Stimulated activated CD4-positive, alpha-beta T cell treated with anti-CD3 and anti-CD28 coated beads, Interleukin-4, amount 100 ng/mL, for 1 hour (primary cell): Measurements from ENCODE around the gene KISS1.
"Not testable (repeated sequence)": the region's sequence is repeated elsewhere in the genome, so short reads cannot be mapped to it uniquely, and the experiment has no call there.

Experiments used
- DNase-seq: peaks from one replicate; pipeline ENCODE4 v3.0.0-alpha.2; 2020

The KISS1 gene, protein sequence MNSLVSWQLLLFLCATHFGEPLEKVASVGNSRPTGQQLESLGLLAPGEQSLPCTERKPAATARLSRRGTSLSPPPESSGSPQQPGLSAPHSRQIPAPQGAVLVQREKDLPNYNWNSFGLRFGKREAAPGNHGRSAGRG

DNA sequence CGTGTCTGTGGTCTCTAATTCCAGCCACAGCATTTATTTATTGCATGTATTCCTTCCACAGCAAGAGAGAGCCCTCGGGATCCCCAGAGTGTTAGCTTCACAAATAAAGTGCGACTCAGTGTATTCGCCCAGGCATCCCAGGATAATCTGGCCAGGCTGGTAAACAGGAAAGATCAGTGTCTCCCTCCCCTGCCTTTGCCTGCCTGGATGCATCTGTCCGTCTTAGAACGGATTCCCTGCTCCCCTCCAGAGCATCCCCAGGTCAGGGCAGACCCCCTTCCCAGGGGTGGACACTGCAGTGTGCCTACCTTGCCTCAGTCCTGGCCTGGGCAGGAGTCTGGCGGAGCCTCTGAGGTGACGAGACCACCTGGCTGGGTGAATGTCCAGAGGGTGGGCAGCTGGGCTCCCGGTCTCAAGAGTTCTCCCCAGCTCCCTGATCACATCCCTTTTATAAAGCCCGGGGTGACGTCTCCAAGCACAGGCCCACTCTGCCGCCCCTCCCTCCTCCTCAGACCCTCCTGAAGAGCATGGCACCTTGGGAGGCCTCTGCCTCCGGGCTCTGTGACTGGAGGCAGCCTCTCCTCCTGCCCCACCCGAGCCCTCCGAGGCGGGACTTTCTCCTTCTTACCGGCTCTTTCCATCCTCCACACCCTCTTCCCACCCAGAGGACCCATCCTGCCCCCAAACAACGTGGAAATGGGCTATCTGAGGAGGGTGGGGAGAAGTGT, at the start of gene KISS1:
Gene KISS1, minus strand, starts transcription at position 424 of the 728 bp plus-strand sequence. CDS start 3,615 bp downstream, outside the sequence.
- no peak for DNase-seq

GRCh38 chr1:204242920-204243319, 46.6 kb upstream of the KISS1 start:
- no peak for DNase-seq

GRCh38 chr1:204241914-204242313, 45.6 kb upstream of the KISS1 start:
- no peak for DNase-seq

- no peak for DNase-seq
Measured at GRCh38 chr1:204241050-204241449, 44.8 kb upstream of the KISS1 start.

DNA sequence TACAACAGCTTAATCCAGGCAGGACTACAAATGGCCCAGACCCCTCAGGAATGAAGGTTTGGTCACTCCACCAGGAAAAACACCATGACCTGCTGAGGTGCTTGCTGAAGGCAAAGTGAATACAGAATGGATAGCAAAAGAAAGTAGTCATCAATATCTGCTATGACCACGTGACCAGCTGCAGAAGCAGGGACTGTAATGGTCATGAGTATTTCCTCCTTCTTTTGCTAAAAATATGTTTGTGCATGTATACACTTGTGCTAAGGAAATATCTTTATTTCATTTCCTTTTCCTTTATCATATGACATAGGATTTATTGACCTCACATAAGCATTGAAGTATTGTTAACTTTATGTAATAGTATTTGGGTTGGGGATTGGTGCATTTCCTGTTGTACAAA, 43.9 kb upstream of the KISS1 start:
- DNase-seq = no peak

DNA sequence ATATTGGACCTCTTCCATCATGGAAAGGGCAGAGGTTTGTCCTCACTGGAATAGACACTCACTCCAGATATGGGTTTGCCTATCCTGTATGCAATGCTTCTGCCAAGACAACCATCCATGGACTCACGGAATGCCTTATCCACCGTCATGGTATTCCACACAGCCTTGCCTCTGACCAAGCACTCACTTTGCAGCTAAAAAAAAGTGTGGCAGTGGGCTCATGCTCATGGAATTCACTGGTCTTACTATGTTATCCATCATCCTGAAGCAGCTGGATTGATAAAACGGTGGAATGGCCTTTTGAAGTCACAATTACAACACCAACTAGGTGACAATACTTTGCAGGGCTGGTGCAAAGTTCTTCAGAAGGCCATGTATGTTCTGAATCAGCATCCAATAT, 43.1 kb upstream of the KISS1 start:
- DNase-seq = not testable (repeated sequence)

DNA sequence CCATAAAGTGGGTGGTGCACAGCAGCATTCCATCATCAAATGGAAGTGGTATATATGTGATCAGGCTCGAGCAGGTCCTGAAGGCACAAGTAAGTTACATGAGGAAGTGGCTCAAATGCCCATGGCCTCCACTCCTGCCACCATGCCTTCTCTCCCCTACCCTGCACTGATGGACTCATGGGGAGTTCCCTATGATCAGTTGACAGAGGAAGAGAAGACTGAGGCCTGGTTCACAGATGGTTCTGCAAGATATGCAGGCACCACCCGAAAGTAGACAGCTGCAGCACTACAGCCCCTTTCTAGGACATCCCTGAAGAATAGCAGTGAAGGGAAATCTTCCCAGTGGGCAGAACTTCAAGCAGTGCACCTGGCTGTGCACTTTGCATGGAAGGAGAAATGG, 42.2 kb upstream of the KISS1 start:
- DNase-seq = not testable (repeated sequence)

GRCh38 chr1:204237515-204237914, 41.2 kb upstream of the KISS1 start:
- not testable (repeated sequence) for DNase-seq

GRCh38 chr1:204232526-204232925, 36.2 kb upstream of the KISS1 start:
- no peak for DNase-seq

GRCh38 chr1:204230211-204230610, 33.9 kb upstream of the KISS1 start:
- no peak for DNase-seq

GRCh38 chr1:204228896-204229295, 32.6 kb upstream of the KISS1 start:
- no peak for DNase-seq

GRCh38 chr1:204227996-204228785, 31.9 kb upstream of the KISS1 start:
- no peak for DNase-seq

GRCh38 chr1:204227351-204227750, 31.1 kb upstream of the KISS1 start:
- no peak for DNase-seq

DNA sequence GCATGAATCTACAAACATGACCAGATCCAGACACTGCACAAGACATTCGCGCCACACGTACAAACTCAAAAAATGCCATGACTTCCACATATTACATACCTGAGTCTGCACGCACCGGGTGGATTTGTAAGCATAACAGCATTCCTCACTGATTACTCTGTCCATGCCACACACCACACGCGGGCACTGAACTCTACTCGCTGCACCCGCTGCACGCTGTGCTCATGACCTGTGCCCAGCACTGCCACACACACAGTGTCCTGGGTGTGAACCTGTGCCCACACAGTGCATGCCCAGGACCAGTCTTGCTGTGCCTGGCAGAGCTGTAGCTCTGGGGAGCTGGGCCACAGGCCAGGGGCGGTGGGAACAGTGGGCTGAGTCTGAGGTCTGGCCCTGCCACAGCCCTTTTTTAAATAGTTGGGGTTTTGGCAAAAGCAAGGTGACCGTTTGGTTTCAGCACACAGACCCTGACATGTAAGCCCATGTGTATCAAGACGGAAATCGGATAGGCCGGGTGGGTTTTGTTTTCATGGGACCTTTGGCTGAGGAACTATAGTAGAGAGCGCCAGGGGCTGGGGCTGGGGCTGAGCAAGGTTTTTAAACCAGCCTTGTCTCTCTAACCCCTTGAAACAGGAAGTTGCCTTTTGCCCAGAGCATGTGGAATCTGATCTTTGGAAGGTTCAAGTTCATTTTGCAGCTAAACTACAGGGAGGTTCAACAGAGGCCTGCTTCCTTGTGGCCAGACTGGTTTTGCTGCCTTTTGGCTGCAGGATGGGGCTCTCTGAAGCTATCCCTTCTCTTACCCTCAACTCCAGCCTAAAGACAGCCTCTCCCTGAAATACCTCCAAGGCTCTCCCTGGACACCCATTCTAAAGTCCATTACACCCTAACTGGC, 29.8 kb upstream of the KISS1 start:
- no peak for DNase-seq

- no peak for DNase-seq
Measured at GRCh38 chr1:204224655-204225054, 28.4 kb upstream of the KISS1 start.

GRCh38 chr1:204223129-204223860, 27.0 kb upstream of the KISS1 start:
- DNase-seq = no peak

DNA sequence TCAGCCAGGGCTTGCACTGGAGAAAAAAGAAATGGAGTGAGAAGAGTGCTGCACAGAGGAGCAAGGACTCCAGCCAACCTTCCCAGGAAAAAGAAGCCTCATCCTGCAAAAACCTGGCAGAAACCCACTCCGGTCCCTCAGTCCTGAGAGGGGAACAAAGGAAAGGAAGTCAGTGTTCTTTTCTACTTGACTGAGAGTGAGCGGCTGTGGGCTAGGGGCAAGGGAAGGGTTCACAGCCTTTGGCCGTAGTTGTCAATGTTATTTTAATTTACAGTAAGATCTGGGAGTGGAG, 26.4 kb upstream of the KISS1 start:
- DNase-seq = no peak

DNA sequence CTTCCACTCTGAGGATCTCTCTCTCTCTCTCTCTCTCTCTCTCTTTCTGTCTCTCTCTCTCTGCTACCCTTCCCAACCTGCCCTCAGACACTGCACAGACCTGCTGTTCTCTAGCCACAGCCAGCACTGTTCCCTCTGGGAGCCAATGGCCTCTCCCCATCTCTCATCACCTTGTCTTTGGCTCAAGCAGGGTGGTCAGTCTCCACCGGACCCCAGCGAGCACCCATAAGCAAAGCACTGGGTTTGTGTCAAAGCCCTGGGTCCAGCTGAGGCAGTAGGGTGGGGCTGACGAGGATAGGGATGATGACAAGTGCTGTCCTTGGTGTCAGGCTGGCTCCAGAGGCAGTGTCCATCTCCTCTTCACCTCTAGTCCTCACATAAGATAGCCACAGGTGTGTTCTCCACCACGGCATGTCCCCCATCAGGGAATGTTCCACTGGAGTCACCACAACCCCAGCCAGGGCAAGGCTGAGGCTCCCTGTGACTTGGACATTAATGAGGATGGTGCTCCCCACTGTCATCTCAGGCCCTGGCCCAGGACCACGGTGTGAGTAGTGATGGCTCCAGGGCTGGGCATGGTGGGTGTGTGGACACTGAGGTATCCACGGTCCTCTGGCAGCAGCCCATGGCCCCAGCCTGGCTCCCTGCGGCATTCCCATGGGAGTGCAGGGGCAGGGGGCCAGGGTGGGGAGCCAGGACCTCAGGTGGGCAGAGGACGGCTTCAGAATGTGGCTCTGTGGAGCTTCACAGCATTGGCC, 25.9 kb upstream of the KISS1 start:
- DNase-seq = no peak

DNA sequence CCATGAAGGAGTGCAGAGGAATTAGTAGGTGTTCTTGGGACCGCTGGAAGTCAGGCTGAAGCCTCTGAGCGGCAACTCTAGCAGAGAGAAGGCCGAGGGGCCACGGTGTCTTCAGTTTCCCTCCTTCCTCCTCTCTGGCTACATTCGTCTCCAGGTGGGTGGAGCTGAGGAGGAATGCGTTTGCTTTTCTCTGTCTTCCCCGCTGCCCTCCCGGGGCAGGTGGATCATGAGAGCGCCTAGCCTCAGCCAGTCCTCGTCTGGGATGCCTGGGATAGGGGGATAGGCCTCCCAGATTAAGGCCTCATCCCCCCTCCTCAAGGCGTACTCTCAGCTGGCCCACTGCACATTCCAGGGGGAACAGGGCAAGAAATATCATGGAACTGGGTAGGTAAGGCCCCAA, 25.0 kb upstream of the KISS1 start:
- no peak for DNase-seq

- no peak for DNase-seq
Measured at GRCh38 chr1:204219971-204220616, 23.8 kb upstream of the KISS1 start.

- no peak for DNase-seq
Measured at GRCh38 chr1:204218552-204218951, 22.3 kb upstream of the KISS1 start.
